Activated T-cell treated with anti-CD3 and anti-CD28 coated beads, Interleukin-2, amount 50 U/mL, for 24 hours (primary cell): ENCODE results near the gene FAM161A.
"Not testable (repeated sequence)": the region's sequence is repeated elsewhere in the genome, so short reads cannot be mapped to it uniquely, and the experiment has no call there.

Experiments used
- DNase-seq: peaks from one replicate; pipeline ENCODE4 v3.0.0-alpha.2; 2020
- H3K27ac Mint-ChIP-seq: 2 replicates; pipeline ENCODE4 v1.8.0; 2020; ENCODE audit warnings: mild to moderate bottlenecking, mixed read lengths
- H3K27me3 Mint-ChIP-seq: 2 replicates; pipeline ENCODE4 v1.8.0; 2020; ENCODE audit warnings: mixed read lengths
- H3K36me3 Mint-ChIP-seq: 2 replicates; pipeline ENCODE4 v1.8.0; 2020; ENCODE audit warnings: low read depth, mixed read lengths
- H3K4me1 Mint-ChIP-seq: 2 replicates; pipeline ENCODE4 v1.8.0; 2020; ENCODE audit warnings: low read depth, mixed read lengths
- H3K4me3 Mint-ChIP-seq: 2 replicates; pipeline ENCODE4 v1.8.0; 2020; ENCODE audit warnings: mild to moderate bottlenecking, moderate library complexity, mixed read lengths
- H3K9me3 Mint-ChIP-seq: 2 replicates; pipeline ENCODE4 v1.8.0; 2020; ENCODE audit warnings: mixed read lengths

The FAM161A gene

DNA sequence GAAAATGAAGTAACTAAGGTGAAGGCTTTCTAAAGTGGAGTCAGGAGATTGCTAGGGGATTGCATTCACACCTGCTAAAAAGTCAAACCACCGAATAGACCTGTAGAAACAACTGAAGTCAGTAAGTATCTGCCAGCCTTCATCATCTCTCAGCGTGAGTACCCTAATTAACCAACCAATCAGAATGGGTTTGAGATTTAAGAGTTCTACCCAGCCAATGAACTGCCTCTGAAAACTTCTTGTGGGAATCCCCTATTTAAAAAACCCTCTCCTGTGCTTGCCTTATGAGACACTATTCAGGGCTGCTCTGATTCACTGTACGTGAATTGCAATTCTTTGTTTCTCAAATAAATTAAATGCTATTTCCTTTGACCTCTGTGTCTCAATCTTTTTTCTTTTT, 3.4 kb upstream of the FAM161A start:
- H3K4me3 Mint-ChIP-seq, result no peak overlapping the region
- peaks cover 16% of the 10 kb centered on the region for H3K36me3 Mint-ChIP-seq
- no peak overlapping the region for H3K27ac Mint-ChIP-seq

DNA sequence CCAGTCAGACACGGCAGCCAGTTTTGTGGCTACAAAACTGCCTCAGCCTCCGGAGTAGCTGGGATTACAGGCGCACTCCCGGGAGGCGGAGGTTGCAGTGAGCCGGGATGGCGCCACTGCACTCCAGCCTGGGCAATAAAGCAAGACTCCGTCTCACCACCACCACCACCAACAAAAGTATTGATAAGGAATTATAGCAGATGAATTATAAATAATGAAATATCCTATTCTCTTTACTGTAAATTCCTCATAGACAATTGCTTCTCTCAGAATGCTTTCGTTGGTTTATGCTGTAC, 1.4 kb upstream of the FAM161A start:
- Mint-ChIP-seq H3K4me1 (peaks cover 24% of the 10 kb centered on the region), H3K27me3 (no peaks in the 10 kb centered on the region), H3K36me3 (peaks cover 7% of the 10 kb centered on the region), H3K27ac (no peak overlapping the region), H3K4me3 (peak overlapping the region; percentile 94), H3K9me3 (no peaks in the 10 kb centered on the region)
- no peak for DNase-seq

More for the DNA sequence above, 3.4 kb upstream of the FAM161A start:
- Mint-ChIP-seq H3K4me1 (peaks cover 24% of the 10 kb centered on the region), H3K9me3 (no peaks in the 10 kb centered on the region), H3K27me3 (no peaks in the 10 kb centered on the region)
- DNase-seq, result no peak

DNA sequence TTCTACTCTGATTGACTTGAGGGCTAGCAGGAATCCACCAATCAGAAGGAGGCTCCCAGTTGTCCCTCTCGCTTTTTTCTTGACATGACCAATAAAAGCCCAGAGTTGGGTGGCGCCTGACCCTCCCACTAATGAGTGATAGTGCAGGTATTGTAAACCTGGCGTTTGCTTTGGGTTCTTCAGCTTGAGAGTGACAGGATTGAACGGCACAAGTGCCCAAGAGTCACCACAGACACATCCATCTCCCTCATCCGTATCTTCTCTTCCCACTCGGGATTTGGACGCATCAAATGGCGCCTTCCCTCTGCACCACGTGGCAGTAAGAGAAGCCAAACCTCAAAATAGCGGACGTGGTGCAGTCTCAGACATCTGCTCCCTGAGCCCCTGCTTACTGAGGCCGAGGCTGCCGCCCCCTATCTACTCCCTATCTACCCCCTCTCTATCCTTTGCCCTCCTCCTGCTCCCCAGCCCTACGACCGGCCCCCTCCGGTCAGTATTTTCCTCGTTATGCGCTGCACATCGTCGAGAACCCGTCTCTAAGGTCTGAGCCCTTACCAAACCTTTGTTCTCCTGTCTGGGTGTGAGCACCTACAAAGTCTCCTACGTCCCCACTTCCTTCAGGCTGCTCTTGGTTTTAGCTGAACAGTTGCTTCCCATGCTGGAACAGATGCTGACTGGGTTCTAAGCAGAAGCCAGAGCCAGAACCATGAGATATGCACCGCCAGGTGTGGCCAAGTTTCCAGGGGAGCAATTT, 881 bp upstream of the FAM161A start:
- H3K4me3 Mint-ChIP-seq, result peak overlapping the region; percentile 94
- peaks cover 24% of the 10 kb centered on the region for H3K4me1 Mint-ChIP-seq
- peak; percentile 85 for DNase-seq
- peaks cover 7% of the 10 kb centered on the region for H3K36me3 Mint-ChIP-seq
- no peaks in the 10 kb centered on the region for H3K27me3 Mint-ChIP-seq
- H3K9me3 Mint-ChIP-seq, result no peaks in the 10 kb centered on the region
- H3K27ac Mint-ChIP-seq, result peak overlapping the region; percentile 94

DNA sequence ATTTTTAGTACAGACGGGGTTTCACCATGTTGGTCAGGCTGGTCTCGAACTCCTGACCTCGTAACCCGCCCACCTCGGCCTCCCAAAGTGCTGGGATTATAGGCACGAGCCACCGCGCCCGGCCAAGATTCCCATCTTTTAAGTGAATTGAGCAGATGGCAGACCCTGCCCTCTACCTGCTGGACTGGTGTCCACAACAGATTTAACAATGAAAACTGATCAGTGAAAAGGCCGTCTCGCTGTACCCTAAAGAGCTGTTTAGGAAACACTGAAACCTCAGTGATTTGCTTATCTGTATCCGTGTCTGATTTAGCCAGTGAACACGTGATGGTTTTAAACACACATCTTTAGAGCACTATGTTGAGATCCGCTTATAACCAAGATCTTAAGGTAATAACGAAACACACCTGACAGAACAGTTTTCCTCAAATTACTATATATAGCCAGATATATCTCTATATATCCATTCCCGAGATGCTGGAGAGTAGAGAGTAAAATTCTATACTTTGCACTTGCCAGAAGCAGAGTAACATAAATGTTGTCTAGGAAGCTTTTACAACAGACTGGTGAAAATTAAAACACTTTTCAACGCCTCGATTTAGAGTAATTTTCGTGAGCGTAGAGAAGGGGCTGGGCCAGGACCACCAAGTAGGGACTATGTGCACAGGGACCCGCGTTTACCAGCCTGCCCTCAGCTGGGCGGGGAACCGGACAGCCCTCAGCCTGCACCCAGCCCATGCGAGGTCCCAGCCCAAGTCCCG, 594 bp downstream of the FAM161A start:
- H3K27ac Mint-ChIP-seq, result peak overlapping the region; percentile 94

DNA sequence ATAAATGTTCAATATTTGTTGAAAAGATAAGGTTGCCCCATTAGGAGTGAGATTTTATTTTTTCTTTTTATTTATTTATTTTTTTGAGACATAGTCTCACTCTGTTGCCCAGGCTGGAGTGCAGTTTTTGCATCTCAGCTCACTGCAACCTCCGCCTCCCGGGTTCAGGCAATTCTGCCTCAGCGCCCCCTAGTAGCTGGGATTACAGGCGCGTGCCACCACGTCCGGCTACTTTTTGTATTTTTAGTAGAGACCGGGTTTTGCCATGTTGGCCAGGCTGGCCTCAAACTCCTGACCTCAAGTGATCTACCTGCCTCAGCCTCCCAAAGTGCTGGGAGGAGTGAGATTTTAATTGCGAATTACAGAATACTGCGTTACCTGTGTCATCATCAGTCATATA, 2.6 kb downstream of the FAM161A start:
- H3K27me3 Mint-ChIP-seq, H3K9me3 Mint-ChIP-seq, H3K27ac Mint-ChIP-seq, DNase-seq, H3K4me3 Mint-ChIP-seq, H3K36me3 Mint-ChIP-seq: not testable (repeated sequence)
- H3K4me1 Mint-ChIP-seq, result peaks cover 20% of the 10 kb centered on the region

More for the DNA sequence above, 594 bp downstream of the FAM161A start:
- Mint-ChIP-seq H3K9me3 (no peaks in the 10 kb centered on the region), H3K27me3 (no peaks in the 10 kb centered on the region), H3K36me3 (peaks cover 7% of the 10 kb centered on the region), H3K4me3 (peak overlapping the region; percentile 94), H3K4me1 (peaks cover 24% of the 10 kb centered on the region)
- no peak for DNase-seq

DNA sequence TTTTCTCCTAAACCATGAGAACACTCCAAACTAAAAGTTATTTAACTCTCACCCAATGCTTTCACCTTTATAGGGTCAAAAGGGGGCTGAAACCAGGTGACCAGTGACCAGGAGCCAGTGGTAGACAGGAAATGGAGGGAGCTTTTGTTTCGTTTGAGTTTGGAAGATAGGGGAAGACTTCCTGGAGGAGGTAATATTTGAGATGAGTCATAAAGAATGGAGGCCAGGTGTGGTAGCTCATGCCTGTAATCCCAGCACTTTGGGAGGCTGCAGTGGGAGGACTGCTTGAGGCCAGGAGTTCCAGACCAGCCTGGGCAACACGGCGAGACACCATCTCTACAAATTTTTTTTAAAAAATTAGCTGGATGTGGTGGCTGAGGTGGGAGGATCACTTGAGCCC, 8.5 kb downstream of the FAM161A start:
- no peaks in the 10 kb centered on the region for H3K27me3 Mint-ChIP-seq
- H3K27ac Mint-ChIP-seq, result no peak overlapping the region
- H3K4me1 Mint-ChIP-seq, result no peaks in the 10 kb centered on the region
- no peak for DNase-seq
- peaks cover 2% of the 10 kb centered on the region for H3K36me3 Mint-ChIP-seq
- no peak overlapping the region for H3K4me3 Mint-ChIP-seq
- H3K9me3 Mint-ChIP-seq, result no peaks in the 10 kb centered on the region

DNA sequence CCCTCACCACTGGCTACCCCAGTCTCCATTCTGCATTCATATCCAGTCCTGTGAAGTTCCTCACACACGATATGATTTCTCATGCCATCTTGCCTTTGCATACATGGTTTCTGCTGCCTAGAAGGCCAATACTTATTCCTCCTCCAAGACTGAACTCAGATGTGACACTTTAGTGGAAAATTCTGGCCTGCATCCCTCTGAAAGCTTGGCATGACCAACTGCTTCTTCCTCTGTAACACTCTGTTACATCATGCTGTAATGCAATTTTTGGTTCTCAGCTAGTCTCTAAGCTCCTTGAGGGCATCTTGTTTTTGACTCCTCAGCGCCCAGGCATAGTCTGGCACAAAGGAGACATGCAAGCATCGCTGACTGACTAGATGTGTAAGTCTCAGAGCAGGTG, 12.6 kb downstream of the FAM161A start:
- Mint-ChIP-seq H3K36me3 (peaks cover 5% of the 10 kb centered on the region), H3K4me3 (no peak overlapping the region), H3K9me3 (no peaks in the 10 kb centered on the region), H3K27me3 (no peaks in the 10 kb centered on the region), H3K27ac (no peak overlapping the region), H3K4me1 (no peaks in the 10 kb centered on the region)
- no peak for DNase-seq

DNA sequence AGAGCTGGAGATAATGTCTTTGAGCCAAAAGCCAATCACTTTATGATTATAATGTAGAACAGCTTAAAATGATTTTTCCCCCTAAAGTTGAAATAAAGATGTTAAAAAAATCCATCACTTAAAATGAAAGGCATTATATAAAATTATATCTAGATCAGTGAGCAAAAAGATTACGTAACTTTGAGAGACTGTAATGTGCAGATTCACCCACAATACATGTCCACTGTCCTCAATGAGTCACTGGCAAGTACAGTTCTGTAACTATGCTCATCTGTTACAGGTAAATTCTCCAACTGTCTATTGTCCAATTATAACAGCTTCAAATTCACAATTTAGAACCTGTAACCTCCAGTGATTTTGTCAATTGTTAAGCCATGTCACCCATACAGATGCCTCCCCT, 19.0 kb downstream of the FAM161A start:
- H3K36me3 Mint-ChIP-seq, result peaks cover 24% of the 10 kb centered on the region
- H3K27me3 Mint-ChIP-seq, result no peaks in the 10 kb centered on the region
- H3K4me1 Mint-ChIP-seq, result no peaks in the 10 kb centered on the region
- H3K4me3 Mint-ChIP-seq, result no peak overlapping the region
- DNase-seq, result no peak
- no peak overlapping the region for H3K27ac Mint-ChIP-seq
- H3K9me3 Mint-ChIP-seq, result no peaks in the 10 kb centered on the region

DNA sequence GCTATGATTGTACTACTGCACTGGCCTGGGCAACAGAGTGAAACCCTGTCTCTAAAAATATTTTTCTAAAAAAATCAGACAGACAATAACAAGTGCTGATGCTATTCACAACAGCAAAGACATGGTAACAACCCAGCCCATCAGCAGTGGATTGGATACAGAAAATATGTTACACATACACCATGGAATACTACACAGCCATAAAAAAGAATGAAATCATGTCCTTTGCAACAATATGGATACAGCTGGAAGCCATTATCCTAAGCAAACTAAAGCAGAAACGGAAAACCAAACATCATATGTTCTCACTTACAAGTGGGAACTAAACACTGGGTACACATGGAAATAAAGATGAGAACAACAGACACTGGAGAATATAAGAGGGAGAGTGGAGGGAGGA, 19.9 kb downstream of the FAM161A start:
- DNase-seq, result no peak
- Mint-ChIP-seq H3K27ac (no peak overlapping the region), H3K4me1 (no peaks in the 10 kb centered on the region), H3K9me3 (no peaks in the 10 kb centered on the region), H3K4me3 (no peak overlapping the region), H3K27me3 (no peaks in the 10 kb centered on the region), H3K36me3 (peaks cover 24% of the 10 kb centered on the region)

DNA sequence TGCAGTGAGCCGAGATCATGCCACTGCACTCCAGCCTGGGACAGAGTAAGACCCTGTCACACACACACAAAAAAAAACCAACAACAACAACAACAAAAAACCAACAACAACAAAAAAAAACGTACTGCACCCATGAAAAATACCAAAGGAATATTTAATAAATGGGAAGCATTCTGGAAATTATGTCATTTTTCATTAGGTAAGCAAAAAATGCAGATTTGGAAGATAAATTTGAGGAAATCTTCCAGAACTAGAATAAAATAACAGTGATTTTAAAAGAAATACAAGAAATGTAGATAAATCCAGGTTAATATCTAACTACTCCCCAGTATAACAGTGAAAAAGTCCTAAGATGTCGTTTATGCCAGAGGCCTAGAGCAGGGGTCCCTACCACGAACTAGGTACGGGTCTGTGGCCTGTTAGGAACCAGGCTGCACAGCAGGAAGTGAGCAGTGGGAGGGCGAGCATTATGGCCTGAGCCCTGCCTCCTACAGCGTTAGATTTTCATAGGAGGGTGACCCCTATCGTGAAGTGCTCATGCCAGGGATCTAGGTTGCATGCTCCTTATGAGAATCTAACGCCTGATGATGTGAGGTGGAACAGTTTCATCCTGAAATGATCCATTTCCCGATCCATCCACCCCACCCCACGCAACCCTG, 21.5 kb downstream of the FAM161A start:
- Mint-ChIP-seq H3K9me3 (no peaks in the 10 kb centered on the region), H3K27ac (no peak overlapping the region), H3K4me3 (no peak overlapping the region), H3K27me3 (no peaks in the 10 kb centered on the region), H3K36me3 (peaks cover 21% of the 10 kb centered on the region), H3K4me1 (no peaks in the 10 kb centered on the region)
- DNase-seq, result no peak

DNA sequence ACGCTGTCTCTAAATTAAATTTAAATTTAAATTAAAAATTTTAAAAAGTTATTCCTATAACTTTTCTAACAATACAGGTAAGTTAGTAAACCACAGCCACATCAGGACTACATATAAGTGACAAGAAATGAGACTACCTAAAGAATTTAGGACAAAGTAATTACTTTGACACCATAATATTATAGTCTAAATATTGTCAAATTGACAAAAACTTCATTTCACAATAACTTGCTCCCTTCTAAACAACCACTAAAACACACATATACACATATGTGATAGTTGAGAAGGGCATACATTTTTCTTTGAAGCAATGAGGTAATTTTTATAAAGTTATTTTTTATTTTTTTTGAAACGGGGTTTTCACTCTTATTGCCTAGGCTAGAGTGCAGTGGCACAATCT, 31.6 kb downstream of the FAM161A start:
- H3K27ac Mint-ChIP-seq, result no peak overlapping the region
- no peaks in the 10 kb centered on the region for H3K4me1 Mint-ChIP-seq
- no peaks in the 10 kb centered on the region for H3K9me3 Mint-ChIP-seq

DNA sequence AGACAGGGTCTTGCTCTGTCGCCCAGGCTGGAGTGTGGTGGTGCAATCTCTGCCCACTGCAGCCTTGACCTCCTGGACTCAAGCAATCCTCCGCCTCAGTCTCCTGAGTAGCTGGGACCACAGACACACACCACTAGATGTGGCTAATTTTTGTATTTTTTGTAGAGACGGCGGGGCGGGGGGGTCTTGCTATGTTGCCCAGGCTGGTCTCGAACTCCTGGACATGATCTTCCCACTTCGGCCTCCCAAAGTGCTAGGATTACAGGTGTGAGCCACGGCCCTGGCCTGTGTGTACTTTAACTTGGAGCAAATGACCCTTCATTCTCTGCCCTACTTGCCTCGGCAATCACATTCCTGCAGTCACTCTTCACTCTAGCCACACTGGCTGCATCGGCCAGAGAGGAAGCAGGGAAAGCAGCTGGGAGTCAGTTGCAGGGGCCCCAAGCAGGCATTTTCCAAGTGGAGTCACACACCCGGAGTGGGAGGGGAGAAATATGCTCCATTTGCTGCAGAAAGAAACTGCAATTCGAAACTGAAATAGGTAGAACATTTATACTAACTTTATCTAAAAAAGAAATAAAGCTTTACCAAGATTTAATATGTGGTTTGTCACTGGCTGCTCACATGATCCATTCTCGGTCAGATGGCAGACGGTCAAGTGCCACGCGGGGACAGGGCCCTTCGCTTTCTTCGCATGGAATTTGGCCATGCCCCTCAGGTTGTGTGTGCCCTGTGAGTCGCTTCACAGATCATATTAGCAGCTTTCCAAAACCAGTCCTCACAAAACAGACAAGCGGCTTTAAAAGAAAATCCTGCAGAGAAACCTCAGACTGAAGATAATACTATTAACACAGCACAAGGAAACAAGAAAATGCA, 37.1 kb downstream of the FAM161A start:
- Mint-ChIP-seq H3K36me3 (no peaks in the 10 kb centered on the region), H3K9me3 (no peaks in the 10 kb centered on the region), H3K27ac (no peak overlapping the region), H3K4me1 (no peaks in the 10 kb centered on the region), H3K27me3 (peaks cover 5% of the 10 kb centered on the region), H3K4me3 (no peak overlapping the region)
- DNase-seq, result no peak

More for the DNA sequence above, 31.6 kb downstream of the FAM161A start:
- DNase-seq, result no peak
- H3K27me3 Mint-ChIP-seq, result no peaks in the 10 kb centered on the region
- H3K36me3 Mint-ChIP-seq, result peaks cover 3% of the 10 kb centered on the region
- H3K4me3 Mint-ChIP-seq, result no peak overlapping the region

DNA sequence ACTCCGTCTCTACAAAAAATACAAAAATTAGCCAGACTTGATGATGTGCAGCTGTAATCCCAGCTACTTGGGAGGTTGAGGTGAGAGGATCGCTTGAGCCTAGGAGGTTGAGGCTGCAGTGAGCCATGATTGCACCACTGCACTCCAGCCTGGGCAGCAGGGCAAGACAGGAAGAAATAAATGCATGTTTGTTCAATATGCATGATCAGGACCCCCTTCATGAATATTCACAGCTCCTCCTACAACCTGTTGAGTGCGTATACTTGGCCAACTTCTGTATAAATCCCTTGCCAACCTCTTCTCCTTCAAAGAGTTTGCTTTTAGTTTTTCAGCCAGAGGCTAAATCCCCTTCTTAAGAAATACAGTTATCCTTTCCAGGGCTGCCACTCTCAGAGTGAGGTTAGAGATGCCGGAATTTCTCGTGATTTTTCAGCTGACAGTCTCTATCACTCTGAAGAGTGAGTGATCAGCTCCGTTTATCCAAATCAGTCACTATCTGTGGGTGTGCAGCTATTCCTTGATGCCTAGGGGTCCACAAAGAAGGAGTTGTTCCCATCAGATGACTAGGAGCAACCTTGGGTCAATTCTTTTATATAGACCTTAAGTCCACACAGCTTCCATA, 39.2 kb downstream of the FAM161A start:
- no peak for DNase-seq
- H3K4me3 Mint-ChIP-seq, result no peak overlapping the region
- no peaks in the 10 kb centered on the region for H3K9me3 Mint-ChIP-seq
- no peaks in the 10 kb centered on the region for H3K36me3 Mint-ChIP-seq
- H3K27me3 Mint-ChIP-seq, result peaks cover 5% of the 10 kb centered on the region
- H3K27ac Mint-ChIP-seq, result no peak overlapping the region
- no peaks in the 10 kb centered on the region for H3K4me1 Mint-ChIP-seq

DNA sequence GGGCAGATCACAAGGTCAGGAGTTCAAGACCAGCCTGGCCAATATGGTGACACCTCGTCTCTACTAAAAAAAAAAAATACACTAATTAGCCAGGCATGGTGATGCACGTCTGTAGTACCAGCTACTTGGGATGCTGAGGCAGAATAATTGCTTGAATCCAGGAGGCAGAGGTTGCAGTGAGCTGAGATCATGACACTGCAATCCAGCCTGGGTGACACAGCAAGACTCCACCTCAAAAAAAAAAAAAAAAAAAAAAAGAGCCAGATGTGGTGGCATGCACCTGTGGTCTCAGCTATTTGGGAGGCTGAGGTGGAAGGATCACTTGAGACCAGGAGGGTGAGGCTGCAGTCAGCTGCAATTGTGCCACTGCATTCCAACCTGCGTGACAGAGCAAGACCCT, 40.5 kb downstream of the FAM161A start:
- DNase-seq, H3K4me1 Mint-ChIP-seq, H3K36me3 Mint-ChIP-seq, H3K27me3 Mint-ChIP-seq, H3K9me3 Mint-ChIP-seq, H3K27ac Mint-ChIP-seq, H3K4me3 Mint-ChIP-seq: not testable (repeated sequence)
